Lung (tissue), 12 donors: ENCODE results near the gene SLC23A2. TPM values are rescaled to one million over a fixed set of nuclear protein-coding genes. Genes with fewer than 3 reads are reported as not detected.
"Not testable (repeated sequence)": the region's sequence is repeated elsewhere in the genome, so short reads cannot be mapped to it uniquely, and the experiment has no call there.

Source experiments
- ATAC-seq: fragments of 200-7000 bp; cut with Tn5 transposase; one replicate; pipeline ENCODE4 v1.9.1; 2020; ENCODE audit warnings: moderate number of reproducible peaks; ENCODE audit not compliant: insufficient read depth, low FRiP score
- DNase-seq, 3 donors: peaks; one replicate each; pipeline ENCODE4 v3.0.0-alpha.2; 2013 to 2017
- H3K27ac ChIP-seq, 2 donors: one replicate each; pipeline ENCODE4 v1.5.1; 2013; ENCODE audit warnings: mild to moderate bottlenecking in 2 of 2, moderate library complexity in 2 of 2, control low read depth in 1 of 2, inconsistent platforms in 1 of 2, low read depth in 1 of 2, low read length in 1 of 2
- H3K27me3 ChIP-seq, 3 donors: one replicate each; pipeline ENCODE4 v1.5.1; 2013; ENCODE audit warnings: low read length in 2 of 3; ENCODE audit not compliant: control insufficient read depth in 3 of 3, insufficient read depth in 3 of 3
- H3K36me3 ChIP-seq, 4 donors: one replicate each; pipeline ENCODE4 v1.5.1; 2013; ENCODE audit warnings: low read length in 4 of 4, mild to moderate bottlenecking in 1 of 4, moderate library complexity in 1 of 4; ENCODE audit not compliant: control insufficient read depth in 4 of 4, insufficient read depth in 4 of 4
- H3K4me1 ChIP-seq, 5 donors: one replicate each; pipeline ENCODE4 v1.5.1; 2013; ENCODE audit warnings: low read length in 5 of 5, mild to moderate bottlenecking in 2 of 5, moderate library complexity in 1 of 5; ENCODE audit not compliant: control insufficient read depth in 5 of 5, insufficient read depth in 5 of 5
- H3K4me3 ChIP-seq: one replicate; pipeline ENCODE4 v1.5.1; 2013; ENCODE audit warnings: mild to moderate bottlenecking, control low read depth, moderate library complexity
- H3K9ac ChIP-seq, 2 donors: one replicate each; pipeline ENCODE4 v1.5.1; 2013; ENCODE audit warnings: low read length in 2 of 2, control low read depth in 1 of 2; ENCODE audit not compliant: insufficient read depth in 1 of 2
- H3K9me3 ChIP-seq, 4 donors: one replicate each; pipeline ENCODE4 v1.5.1; 2013; ENCODE audit warnings: low read length in 3 of 4, mild to moderate bottlenecking in 1 of 4, moderate library complexity in 1 of 4; ENCODE audit not compliant: control insufficient read depth in 4 of 4, insufficient read depth in 3 of 4
- CTCF ChIP-seq: IDR thresholded peaks from 2 replicates; pipeline ENCODE4 v1.5.1; 2012; ENCODE audit warnings: mild to moderate bottlenecking; ENCODE audit errors: control extremely low read depth, extremely low read depth
- WGBS, 2 donors: extraction: QIAGEN DNeasy Blood & Tissue Kit; methylation state at CpG; one replicate each; pipeline ENCODE4 v1.1.7; 2013; 5-methylcytosine and 5-hydroxymethylcytosine counted together
- polyA plus RNA-seq, 2 donors: library from polyadenylated mRNA; stranded (reverse); fragments of 200-250 nt; gene quantifications; one replicate each; pipeline ENCODE4 v1.2.1, GENCODE V29; 2013
- total RNA-seq, 2 donors: library from RNA; depleted of rRNA in 1 of 2; stranded (reverse); fragments of >200 nt in 1 of 2; gene quantifications; one replicate each; pipeline ENCODE4 v1.2.1, GENCODE V29; 2014 to 2021
- donor health status: control.
- donor health status: control.
- donor health status: Bipolar disorder and iron deficiency.
- donor health status: healthy.
- donor health status: DM: yes; HTN: yes; CAD: no.

Gene SLC23A2
- total and polyA plus RNA-seq, 4 donors = 6.0 to 23.5 (median 14.3) TPM

GRCh38 chr20:5008759-5009158, 7.4 kb upstream of the SLC23A2 start:
- Histone ChIP-seq H3K4me1 (peaks cover 0 to 3% (median 0%) of the 10 kb centered on the region in 5 donors), H3K9me3 (no peaks in the 10 kb centered on the region), H3K27ac (no peak overlapping the region), H3K9ac (no peak overlapping the region), H3K4me3 (no peak overlapping the region), H3K36me3 (no peaks in the 10 kb centered on the region), H3K27me3 (peaks cover 0 to 2% (median 0%) of the 10 kb centered on the region in 3 donors)
- WGBS, 2 donors = 19 to 22% methylated on average over 5 of the region's 5 CpGs
- ATAC-seq (no peak), DNase-seq (peak in 1 of 3 donors; percentile 8)
- no peak for TF ChIP-seq CTCF

GRCh38 chr20:5005326-5005725, 4.0 kb upstream of the SLC23A2 start:
- WGBS, 2 donors = 82 to 85% methylated on average over 4 of the region's 4 CpGs

GRCh38 chr20:5004825-5005224, 3.5 kb upstream of the SLC23A2 start:
- peaks cover 0 to 15% (median 7%) of the 10 kb centered on the region in 5 donors for H3K4me1 ChIP-seq
- H3K36me3 ChIP-seq, H3K9ac ChIP-seq, H3K27me3 ChIP-seq, ATAC-seq, DNase-seq, H3K9me3 ChIP-seq, H3K4me3 ChIP-seq, H3K27ac ChIP-seq: not testable (repeated sequence)
- WGBS, 2 donors = 98% methylated on average over 8 of the region's 8 CpGs

More at GRCh38 chr20:5005326-5005725, 4.0 kb upstream of the SLC23A2 start:
- no peak overlapping the region for H3K9ac ChIP-seq
- H3K4me1 ChIP-seq = peaks cover 0 to 10% (median 2%) of the 10 kb centered on the region in 5 donors
- DNase-seq = no peak
- no peak overlapping the region for H3K4me3 ChIP-seq
- no peak overlapping the region for H3K27ac ChIP-seq
- no peak for ATAC-seq
- peaks cover 0 to 4% (median 0%) of the 10 kb centered on the region in 3 donors for H3K27me3 ChIP-seq
- H3K36me3 ChIP-seq = no peaks in the 10 kb centered on the region
- H3K9me3 ChIP-seq = no peaks in the 10 kb centered on the region
- TF ChIP-seq CTCF = no peak

GRCh38 chr20:5003626-5004025, 2.3 kb upstream of the SLC23A2 start:
- no peak for DNase-seq
- no peak overlapping the region for H3K9ac ChIP-seq
- WGBS, 2 donors = 73 to 86% methylated on average over 3 of the region's 3 CpGs
- no peaks in the 10 kb centered on the region for H3K9me3 ChIP-seq
- no peak overlapping the region for H3K27ac ChIP-seq
- H3K4me3 ChIP-seq = no peak overlapping the region
- H3K27me3 ChIP-seq = peaks cover 0 to 4% (median 0%) of the 10 kb centered on the region in 3 donors
- peaks cover 4 to 16% (median 7%) of the 10 kb centered on the region in 5 donors for H3K4me1 ChIP-seq
- TF ChIP-seq CTCF = no peak
- H3K36me3 ChIP-seq = no peaks in the 10 kb centered on the region
- no peak for ATAC-seq
